ENCODE data around the gene TMEM150C.

TMEM150C gene

DNA sequence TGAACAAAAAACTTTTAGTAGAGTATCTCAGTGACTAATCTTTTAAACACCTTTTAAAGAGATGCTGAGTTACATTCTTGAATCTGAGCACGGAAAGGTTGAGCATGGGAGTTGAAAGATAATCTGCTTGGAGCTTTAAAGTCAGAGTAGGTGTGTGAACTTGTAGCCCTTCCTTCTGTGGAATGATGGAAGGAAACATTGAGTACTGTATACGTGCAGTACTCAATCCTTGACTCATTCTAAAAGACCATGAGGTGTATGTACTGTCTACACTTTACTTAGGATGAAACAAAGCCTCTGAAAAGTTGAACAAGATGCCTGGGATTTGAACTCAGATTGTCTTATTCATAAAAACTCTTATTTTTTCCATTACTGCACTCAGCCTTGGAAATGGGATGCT is 128.0 kb downstream of the TMEM150C start:
- Histone ChIP-seq H3K36me3 (no peaks in the 10 kb centered on the region), H3K9me3 (no peaks in the 10 kb centered on the region), H3K4me1 (peaks cover 0 to 21% (median 8%) of the 10 kb centered on the region in 4 donors), H3K27ac (no peak overlapping the region), H3K27me3 (no peaks in the 10 kb centered on the region), H3K4me3 (no peak overlapping the region)
- intact Hi-C loops (cut with DNase I; ENCODE audit: low total_unique reads) = no loop called here
- TF ChIP-seq, protein P1, sequence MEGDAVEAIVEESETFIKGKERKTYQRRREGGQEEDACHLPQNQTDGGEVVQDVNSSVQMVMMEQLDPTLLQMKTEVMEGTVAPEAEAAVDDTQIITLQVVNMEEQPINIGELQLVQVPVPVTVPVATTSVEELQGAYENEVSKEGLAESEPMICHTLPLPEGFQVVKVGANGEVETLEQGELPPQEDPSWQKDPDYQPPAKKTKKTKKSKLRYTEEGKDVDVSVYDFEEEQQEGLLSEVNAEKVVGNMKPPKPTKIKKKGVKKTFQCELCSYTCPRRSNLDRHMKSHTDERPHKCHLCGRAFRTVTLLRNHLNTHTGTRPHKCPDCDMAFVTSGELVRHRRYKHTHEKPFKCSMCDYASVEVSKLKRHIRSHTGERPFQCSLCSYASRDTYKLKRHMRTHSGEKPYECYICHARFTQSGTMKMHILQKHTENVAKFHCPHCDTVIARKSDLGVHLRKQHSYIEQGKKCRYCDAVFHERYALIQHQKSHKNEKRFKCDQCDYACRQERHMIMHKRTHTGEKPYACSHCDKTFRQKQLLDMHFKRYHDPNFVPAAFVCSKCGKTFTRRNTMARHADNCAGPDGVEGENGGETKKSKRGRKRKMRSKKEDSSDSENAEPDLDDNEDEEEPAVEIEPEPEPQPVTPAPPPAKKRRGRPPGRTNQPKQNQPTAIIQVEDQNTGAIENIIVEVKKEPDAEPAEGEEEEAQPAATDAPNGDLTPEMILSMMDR (IDR thresholded peaks at IDR 0.05) = no peak
- DNase-seq = no peak
